Measurements from ENCODE around the gene TRAT1.

GRCh38 chr3:108830991-108831614 is 8.5 kb downstream of the TRAT1 start:
- TF ChIP-seq POLR2A (IDR thresholded peaks at IDR 0.05) = no peak
- no peak for TF ChIP-seq CTCF (IDR thresholded peaks at IDR 0.05)
- no peak for TF ChIP-seq EP300 (IDR thresholded peaks at IDR 0.05)

Data from stomach (tissue), 4 donors.